ENCODE measurements around the gene BOD1.
A peak's percentile ranks its signal among the peaks of the same experiment; 100 is the strongest.

BOD1 gene

DNA sequence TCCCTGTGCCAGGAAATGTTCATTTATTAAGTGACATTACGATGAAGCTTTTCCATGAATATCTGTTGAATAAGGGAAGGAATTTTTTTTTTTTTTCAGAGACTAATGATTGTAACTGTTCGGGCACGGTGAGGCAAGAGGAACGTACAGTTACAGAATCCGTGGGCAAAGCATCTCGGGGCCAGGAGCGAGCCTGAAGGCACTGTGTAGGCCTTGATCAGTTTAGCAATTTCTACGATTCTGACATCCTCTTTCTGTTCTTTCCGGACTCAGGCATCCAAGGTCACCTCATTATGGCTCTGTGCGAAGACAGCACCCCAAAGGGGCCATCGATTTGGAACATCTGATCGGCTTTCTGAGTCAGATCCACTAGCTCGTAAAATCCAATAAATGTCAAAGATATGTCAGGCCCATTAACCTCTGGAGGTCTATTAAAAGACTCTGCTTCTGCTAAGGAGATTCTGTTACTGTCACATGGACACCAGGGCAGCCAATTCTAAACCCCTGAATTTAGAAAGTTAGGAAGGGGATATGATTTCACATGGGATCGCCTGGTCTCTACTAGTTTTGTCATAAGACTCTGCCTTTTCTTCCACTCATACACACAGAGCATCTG, 41.4 kb upstream of the BOD1 start:
- no peak overlapping the region for H3K4me2 ChIP-seq
- H3K4me3 ChIP-seq, result no peak overlapping the region
- H3K9me3 ChIP-seq (replicated peaks in 1 of 11), result peaks cover 23 to 33% (median 27%) of the 10 kb centered on the region in 11 experiments
- H3K4me1 ChIP-seq, result peaks cover 16 to 32% (median 24%) of the 10 kb centered on the region in 10 experiments
- H3K36me3 ChIP-seq, result no peaks in the 10 kb centered on the region; a peak in 1 of 22 replicates
- no peak overlapping the region for H3K27ac ChIP-seq
- H3K9ac ChIP-seq, result no peak overlapping the region
- H4K20me1 ChIP-seq, result no peaks in the 10 kb centered on the region
- H3K27me3 ChIP-seq, result no peaks in the 10 kb centered on the region
- no peak for TF ChIP-seq Cebpa-rat (IDR thresholded peaks at IDR 0.05)

GRCh38 chr5:173655196-173655797, 38.8 kb upstream of the BOD1 start:
- Histone ChIP-seq H3K9me3 (replicated peaks in 1 of 11) (peaks cover 29 to 48% (median 41%) of the 10 kb centered on the region in 11 experiments), H3K4me3 (no peak overlapping the region)

DNA sequence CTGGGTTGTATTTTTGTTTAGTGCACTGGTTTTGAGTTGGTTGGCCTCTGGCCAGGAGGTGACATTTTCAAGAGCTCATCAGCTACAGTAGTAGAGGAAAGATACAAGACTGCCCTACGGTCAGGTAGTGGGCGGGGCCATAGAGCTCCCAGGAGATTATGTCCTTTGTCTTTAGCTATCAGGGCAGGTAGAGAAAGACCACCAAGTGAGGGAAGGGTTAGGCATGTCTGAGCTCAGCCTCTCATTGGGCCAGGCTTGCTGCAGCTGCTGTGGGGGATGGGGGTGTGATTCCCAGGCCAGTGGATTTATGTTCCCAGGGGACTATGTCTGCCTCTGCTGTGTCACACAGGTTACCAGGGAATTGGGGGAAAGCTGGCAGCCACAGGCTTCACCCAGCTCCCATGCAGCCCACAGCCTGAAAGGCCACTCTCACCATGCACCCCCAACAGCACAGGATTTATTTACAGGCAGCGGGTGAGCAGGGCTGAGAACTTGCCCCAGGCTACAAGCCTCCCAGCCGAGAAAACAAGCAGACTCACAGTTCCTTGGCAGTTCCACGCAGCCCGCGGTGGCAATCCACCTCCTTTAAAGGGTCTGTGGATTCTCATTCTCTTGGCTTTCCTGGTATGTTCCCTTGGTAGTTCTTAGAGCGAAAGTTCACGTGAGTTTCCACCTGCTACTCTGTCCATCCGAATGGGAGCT, 37.5 kb upstream of the BOD1 start:
- peaks cover 25 to 39% (median 34%) of the 10 kb centered on the region in 11 experiments for H3K9me3 ChIP-seq (replicated peaks in 1 of 11)
- no peaks in the 10 kb centered on the region for H3K4me1 ChIP-seq
- no peak overlapping the region for H3K27ac ChIP-seq
- no peak overlapping the region for H3K4me3 ChIP-seq
- H3K27me3 ChIP-seq, result no peaks in the 10 kb centered on the region
- TF ChIP-seq Cebpa-rat (IDR thresholded peaks at IDR 0.05), result no peak
- no peaks in the 10 kb centered on the region for H4K20me1 ChIP-seq
- H3K4me2 ChIP-seq, result no peak overlapping the region
- no peak overlapping the region for H3K9ac ChIP-seq
- no peaks in the 10 kb centered on the region; a peak in 1 of 22 replicates for H3K36me3 ChIP-seq

More at GRCh38 chr5:173655196-173655797, 38.8 kb upstream of the BOD1 start:
- TF ChIP-seq Cebpa-rat (IDR thresholded peaks at IDR 0.05), result no peak
- no peak overlapping the region for H3K27ac ChIP-seq
- H3K4me2 ChIP-seq, result no peak overlapping the region
- no peak overlapping the region for H3K9ac ChIP-seq
- no peaks in the 10 kb centered on the region; a peak in 1 of 22 replicates for H3K36me3 ChIP-seq
- H4K20me1 ChIP-seq, result no peaks in the 10 kb centered on the region
- H3K4me1 ChIP-seq, result peaks cover 6 to 11% (median 7%) of the 10 kb centered on the region in 10 experiments
- H3K27me3 ChIP-seq, result no peaks in the 10 kb centered on the region

DNA sequence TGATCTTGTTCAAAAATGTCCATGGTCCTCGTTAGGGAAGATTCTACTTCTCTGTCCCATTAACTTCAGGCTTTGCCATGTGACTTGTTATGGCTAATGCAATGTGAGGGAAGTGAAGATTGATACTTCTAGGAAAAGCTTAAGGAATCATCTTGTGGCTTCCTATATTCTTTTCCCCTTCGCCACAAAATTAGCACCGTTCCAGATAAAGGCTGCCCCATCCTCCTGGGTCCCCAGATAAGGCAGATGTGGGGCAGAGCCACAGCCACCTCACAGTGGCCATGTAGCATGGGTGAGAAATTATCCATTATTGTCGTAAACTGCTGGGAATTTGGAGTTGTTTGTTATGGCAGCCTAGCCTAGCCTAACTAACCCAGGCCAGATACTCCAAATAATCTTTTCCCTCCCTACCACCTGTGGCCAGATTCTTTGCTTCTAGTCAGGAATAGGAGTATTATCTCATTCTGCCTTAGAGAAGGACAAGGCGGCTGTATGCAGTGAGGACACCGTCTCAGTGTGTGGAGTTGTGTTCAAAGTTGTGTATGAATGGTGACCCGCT, 31.9 kb upstream of the BOD1 start:
- H3K9ac ChIP-seq, result no peak overlapping the region
- no peak overlapping the region for H3K4me2 ChIP-seq
- H3K4me1 ChIP-seq, result peaks cover 0 to 25% (median 15%) of the 10 kb centered on the region in 10 experiments; a peak in 11 of 20 replicates

DNA sequence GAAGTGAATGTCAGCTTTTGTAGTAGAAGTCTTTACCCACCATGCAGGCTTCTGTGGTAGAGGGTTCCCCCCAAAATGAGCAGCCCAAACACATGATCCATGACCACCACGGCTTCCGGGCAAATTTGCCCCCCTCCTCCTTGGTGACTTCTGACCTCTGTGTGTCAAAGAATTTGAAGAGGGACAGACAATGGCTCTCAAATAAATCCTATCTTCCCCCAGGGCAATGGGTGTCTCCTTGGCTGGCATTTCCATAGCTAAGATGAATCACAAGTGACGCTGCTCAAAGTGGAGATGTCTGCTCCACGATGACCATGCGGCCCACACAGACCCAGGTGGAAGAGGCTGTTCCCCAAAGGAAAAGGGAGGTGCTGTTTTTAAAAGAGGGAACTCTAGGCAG, 30.2 kb upstream of the BOD1 start:
- TF ChIP-seq Cebpa-rat (IDR thresholded peaks at IDR 0.05), result no peak
- Histone ChIP-seq H3K4me1 (peaks cover 0 to 34% (median 25%) of the 10 kb centered on the region in 10 experiments; a peak in 14 of 20 replicates), H4K20me1 (no peaks in the 10 kb centered on the region)

More for the DNA sequence above, 31.9 kb upstream of the BOD1 start:
- no peaks in the 10 kb centered on the region for H3K36me3 ChIP-seq
- no peaks in the 10 kb centered on the region for H3K27me3 ChIP-seq
- TF ChIP-seq Cebpa-rat (IDR thresholded peaks at IDR 0.05), result no peak
- H4K20me1 ChIP-seq, result no peaks in the 10 kb centered on the region
- no peak overlapping the region for H3K27ac ChIP-seq
- H3K4me3 ChIP-seq, result no peak overlapping the region
- H3K9me3 ChIP-seq (replicated peaks in 1 of 11), result peaks cover 11 to 23% (median 18%) of the 10 kb centered on the region in 11 experiments

DNA sequence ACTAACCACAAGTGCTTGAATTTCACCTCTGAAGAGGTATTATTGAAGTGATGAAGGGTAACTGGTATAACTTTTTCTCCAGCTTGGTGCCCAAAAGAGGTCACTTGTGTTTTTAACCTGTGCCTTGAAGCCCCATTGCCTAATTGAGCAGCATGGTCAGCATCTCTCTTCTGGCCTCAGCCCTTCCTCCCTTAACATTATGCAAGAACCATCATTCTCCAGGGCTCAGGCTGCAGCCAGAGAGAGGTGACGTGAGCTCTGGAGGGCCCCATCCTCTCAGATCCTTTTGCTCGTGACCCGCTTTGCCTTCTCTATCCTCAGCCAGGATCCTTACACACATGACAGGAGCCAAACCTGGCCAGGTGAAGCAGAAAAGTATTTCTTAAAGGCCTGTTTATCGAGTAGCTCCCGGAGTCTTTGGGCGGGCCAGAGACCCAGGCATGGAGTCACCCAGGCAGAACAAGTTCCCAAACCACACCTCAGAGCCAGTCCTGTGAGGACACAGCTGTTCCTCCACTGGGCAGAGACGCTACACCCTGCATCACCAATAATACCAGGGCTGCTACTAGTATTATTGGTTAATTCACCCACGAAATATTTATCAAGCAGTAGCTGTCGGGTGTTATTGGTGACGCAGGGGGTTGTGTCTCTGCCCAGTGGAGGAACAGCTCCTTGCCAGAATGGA, 29.6 kb upstream of the BOD1 start:
- no peak overlapping the region for H3K4me3 ChIP-seq
- H3K4me1 ChIP-seq, result peaks cover 0 to 41% (median 31%) of the 10 kb centered on the region in 10 experiments; a peak in 14 of 20 replicates
- no peaks in the 10 kb centered on the region for H3K36me3 ChIP-seq
- no peaks in the 10 kb centered on the region for H3K9me3 ChIP-seq (replicated peaks in 1 of 11)
- H3K27me3 ChIP-seq, result no peaks in the 10 kb centered on the region
- H4K20me1 ChIP-seq, result no peaks in the 10 kb centered on the region
- H3K27ac ChIP-seq, result no peak overlapping the region
- peak overlapping the region in 1 of 11 experiments; percentile 13; a peak in 1 of 22 replicates for H3K4me2 ChIP-seq
- no peak for TF ChIP-seq Cebpa-rat (IDR thresholded peaks at IDR 0.05)
- H3K9ac ChIP-seq, result no peak overlapping the region

More for the DNA sequence above, 30.2 kb upstream of the BOD1 start:
- no peaks in the 10 kb centered on the region for H3K27me3 ChIP-seq
- H3K9me3 ChIP-seq (replicated peaks in 1 of 11), result peaks cover 0 to 6% (median under 1%) of the 10 kb centered on the region in 11 experiments; a peak in 6 of 22 replicates
- peak overlapping the region in 2 of 11 experiments; percentile 13 to 25; a peak in 1 of 22 replicates for H3K4me2 ChIP-seq
- H3K4me3 ChIP-seq, result no peak overlapping the region
- H3K9ac ChIP-seq, result no peak overlapping the region
- no peaks in the 10 kb centered on the region for H3K36me3 ChIP-seq
- H3K27ac ChIP-seq, result no peak overlapping the region

- no peak overlapping the region for H3K27ac ChIP-seq
- no peak for TF ChIP-seq Cebpa-rat (IDR thresholded peaks at IDR 0.05)
- no peak overlapping the region for H3K4me2 ChIP-seq
- H3K9me3 ChIP-seq (replicated peaks in 1 of 11), result no peaks in the 10 kb centered on the region
- H3K4me1 ChIP-seq, result peaks cover 0 to 46% (median 37%) of the 10 kb centered on the region in 10 experiments; a peak in 14 of 20 replicates
- H3K27me3 ChIP-seq, result no peaks in the 10 kb centered on the region
- H3K36me3 ChIP-seq, result no peaks in the 10 kb centered on the region
- no peaks in the 10 kb centered on the region for H4K20me1 ChIP-seq
- no peak overlapping the region for H3K4me3 ChIP-seq
- H3K9ac ChIP-seq, result no peak overlapping the region
These were observed 29.0 kb upstream of the BOD1 start for GRCh38 chr5:173645437-173645807.

- no peak overlapping the region for H3K27ac ChIP-seq
- no peaks in the 10 kb centered on the region for H3K9me3 ChIP-seq (replicated peaks in 1 of 11)
These were observed 28.4 kb upstream of the BOD1 start for GRCh38 chr5:173644673-173645436.

More at GRCh38 chr5:173644673-173645436, 28.4 kb upstream of the BOD1 start:
- no peak for TF ChIP-seq Cebpa-rat (IDR thresholded peaks at IDR 0.05)
- Histone ChIP-seq H3K4me2 (peak overlapping the region in 7 of 11 experiments; percentile 2 to 34 (median 14); a peak in 6 of 22 replicates), H3K27me3 (no peaks in the 10 kb centered on the region), H3K4me1 (peaks cover 0 to 46% (median 39%) of the 10 kb centered on the region in 10 experiments; a peak in 14 of 20 replicates), H3K9ac (no peak overlapping the region), H4K20me1 (no peaks in the 10 kb centered on the region), H3K4me3 (no peak overlapping the region), H3K36me3 (no peaks in the 10 kb centered on the region)

Data from BLaER1 treated with 17β-estradiol and CSF1 and Interleukin-3, amounts not matched to agents 10 nM and 100 nM (cell line).